Anterior cingulate cortex (tissue), 58 donors: ENCODE data around the gene KATNB1.
"Not testable (repeated sequence)": the region's sequence is repeated elsewhere in the genome, so short reads cannot be mapped to it uniquely, and the experiment has no call there.

Experiments used
- DNase-seq, 58 donors: peaks; one replicate each; lab custom pipeline; 2025; lab: John Stamatoyannopoulos, UW

KATNB1 gene

DNA sequence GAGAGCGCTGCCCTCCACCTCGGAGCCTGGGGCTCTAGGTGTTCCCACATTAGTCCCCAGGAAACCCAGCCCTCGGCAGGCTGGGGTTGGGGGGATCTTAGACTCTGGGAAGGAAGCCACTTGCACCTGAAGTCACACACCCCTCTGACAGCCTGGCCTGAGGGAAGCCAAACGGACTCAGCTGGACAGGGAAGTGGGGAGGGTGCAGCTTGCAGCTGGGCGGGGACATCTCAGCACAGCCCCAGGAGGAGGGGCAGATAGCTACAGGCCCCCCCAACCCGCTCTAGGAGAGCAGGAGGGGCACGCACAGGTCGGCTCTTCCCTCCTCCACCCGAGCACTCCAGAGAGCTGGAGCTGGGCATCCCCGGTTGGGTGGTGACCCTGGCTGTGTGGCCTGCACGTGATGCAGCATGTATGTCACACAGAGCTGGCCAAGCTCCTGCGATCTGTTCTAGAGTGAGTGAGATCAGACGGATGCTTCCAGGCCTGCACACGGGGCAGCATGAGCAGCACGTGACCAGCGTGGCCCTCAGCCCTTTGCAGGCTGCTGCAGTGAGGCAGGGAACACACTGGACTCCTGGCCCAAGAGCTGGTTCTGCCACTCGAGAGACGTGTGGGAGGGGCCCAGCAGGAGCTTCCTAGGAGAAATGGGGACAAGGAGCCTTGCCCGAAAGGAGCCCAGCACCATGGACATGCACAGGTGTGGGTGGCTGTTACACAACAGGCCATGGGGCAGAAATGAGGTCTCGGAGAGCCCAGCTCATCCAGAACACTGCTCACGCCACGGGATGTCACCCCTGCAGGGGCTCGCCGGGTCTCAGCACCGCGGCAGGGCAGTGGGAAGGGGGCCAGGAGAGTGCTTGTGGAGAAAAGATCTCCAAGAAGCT lies 51.3 kb downstream of the KATNB1 start:
- DNase-seq, result peak in 32 of 58 donors; percentile 17 to 92 (median 51)

GRCh38 chr16:57787519-57787905 lies 51.9 kb downstream of the KATNB1 start:
- DNase-seq, result no peak

- DNase-seq, result peak in 1 of 58 donors; percentile 41
These were observed 52.8 kb downstream of the KATNB1 start for GRCh38 chr16:57788252-57788841.

- DNase-seq, result no peak
These were observed 53.4 kb downstream of the KATNB1 start for GRCh38 chr16:57788951-57789350.

GRCh38 chr16:57791195-57791892 lies 55.8 kb downstream of the KATNB1 start:
- DNase-seq, result no peak

DNA sequence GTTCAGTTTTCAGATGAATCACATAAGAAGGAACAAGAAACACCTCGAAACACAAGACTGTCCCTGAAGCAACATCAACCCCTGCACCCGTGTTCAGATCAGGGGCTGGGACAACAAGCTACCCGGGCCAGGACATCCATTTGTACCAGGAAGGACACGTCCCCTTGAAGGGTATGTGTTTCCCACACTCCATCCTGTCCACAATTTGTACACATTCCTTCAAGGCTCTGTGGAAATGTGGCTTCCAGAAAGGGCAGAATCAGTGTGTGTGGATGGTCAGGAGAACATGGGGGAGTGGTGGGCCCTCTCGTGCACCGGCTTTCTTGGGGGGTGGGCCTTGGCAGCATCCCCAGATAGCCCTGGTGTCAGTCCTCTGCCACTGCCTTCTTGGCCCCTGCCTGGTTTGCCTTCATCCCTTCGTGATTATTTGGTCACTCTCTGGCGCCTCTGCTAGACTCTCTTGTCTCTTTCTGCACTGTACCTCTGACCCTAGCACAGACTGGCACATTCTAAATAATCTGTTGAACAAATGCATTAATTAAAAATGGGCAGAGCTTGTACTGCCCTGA lies 56.4 kb downstream of the KATNB1 start:
- DNase-seq, result no peak

DNA sequence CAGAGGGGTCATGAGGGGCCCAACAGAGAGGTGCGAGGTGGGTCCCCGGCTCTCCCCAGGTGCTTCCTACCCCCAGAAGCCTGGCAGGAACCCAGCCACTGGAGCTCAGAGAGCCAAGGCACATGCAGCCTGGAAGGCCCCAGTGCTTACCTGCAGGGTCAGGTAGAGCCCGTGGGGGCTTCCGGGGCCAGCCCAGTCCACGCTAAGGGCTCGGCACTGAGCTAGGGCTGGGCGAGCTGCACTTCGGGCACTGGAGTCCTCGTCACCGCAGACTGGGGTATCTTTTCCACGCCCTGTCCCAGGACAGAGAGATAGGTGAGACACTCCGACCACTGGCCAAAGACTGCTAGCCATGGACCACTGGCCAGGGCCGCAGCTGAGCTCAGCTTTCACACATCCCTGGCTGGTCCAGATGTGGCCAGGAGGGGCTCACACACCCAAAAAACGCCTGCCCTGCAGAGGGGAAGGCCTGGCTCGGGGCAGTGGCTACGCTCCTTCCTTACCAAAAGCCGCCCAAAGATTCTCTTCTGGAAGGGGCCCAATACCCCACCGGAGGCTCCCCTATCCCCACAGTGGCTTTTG lies 59.4 kb downstream of the KATNB1 start:
- no peak for DNase-seq

- DNase-seq, result peak in 8 of 58 donors; percentile 22 to 56 (median 36)
These were observed 59.9 kb downstream of the KATNB1 start for GRCh38 chr16:57795431-57795878.

GRCh38 chr16:57796014-57796413 lies 60.4 kb downstream of the KATNB1 start:
- DNase-seq, result not testable (repeated sequence)

DNA sequence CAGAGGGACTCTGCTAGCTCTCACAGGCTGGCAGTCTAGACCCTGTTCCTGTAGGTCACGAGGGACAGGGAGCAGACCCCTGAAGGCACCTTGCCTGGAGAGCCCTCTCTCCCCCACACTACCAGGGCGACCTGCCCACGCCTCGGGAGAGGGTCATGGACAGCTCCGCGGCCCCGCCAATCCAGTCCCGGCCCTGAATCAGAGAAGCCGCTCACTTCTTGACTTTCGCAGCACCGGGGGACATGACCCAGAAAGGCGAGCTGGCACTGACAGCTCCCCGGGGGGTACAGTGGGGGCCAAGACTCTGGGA lies 61.6 kb downstream of the KATNB1 start:
- DNase-seq, result no peak

GRCh38 chr16:57797526-57798266 lies 62.1 kb downstream of the KATNB1 start:
- no peak for DNase-seq

- DNase-seq, result no peak
These were observed 62.8 kb downstream of the KATNB1 start for GRCh38 chr16:57798267-57798810.

GRCh38 chr16:57798953-57799599 lies 63.5 kb downstream of the KATNB1 start:
- DNase-seq, result no peak

DNA sequence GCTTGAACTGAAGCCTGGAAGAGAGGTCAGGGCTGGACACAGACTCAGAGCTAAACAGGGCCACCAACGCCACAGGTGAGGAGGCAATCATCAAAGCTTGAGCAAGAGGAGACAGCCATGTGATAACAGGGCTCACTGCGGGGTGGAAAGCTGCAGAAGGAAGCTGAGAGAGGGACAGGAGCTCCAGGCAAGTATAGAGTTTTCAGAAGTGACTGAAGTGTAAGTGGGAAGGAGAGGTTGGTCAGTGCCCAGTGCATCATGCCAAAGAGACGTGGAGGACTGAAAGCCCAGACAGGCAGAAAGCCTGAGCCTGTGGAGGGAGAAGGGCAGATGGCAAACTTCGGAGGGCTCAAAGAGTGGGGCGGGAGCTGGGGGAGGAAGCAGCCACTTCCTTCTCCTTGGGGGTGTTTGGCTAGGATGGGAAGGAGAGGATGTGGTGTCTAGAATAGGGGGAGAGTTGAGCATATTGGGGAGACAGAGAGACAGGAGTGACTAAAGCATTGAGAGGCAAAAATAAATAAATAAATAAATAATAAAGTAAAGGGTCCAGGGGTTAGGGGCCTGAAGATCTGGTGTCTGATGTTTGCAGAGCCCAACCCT lies 64.1 kb downstream of the KATNB1 start:
- peak in 2 of 58 donors; percentile 31 to 39 for DNase-seq

- peak in 1 of 58 donors; percentile 11 for DNase-seq
These were observed 64.9 kb downstream of the KATNB1 start for GRCh38 chr16:57800200-57801097.

DNA sequence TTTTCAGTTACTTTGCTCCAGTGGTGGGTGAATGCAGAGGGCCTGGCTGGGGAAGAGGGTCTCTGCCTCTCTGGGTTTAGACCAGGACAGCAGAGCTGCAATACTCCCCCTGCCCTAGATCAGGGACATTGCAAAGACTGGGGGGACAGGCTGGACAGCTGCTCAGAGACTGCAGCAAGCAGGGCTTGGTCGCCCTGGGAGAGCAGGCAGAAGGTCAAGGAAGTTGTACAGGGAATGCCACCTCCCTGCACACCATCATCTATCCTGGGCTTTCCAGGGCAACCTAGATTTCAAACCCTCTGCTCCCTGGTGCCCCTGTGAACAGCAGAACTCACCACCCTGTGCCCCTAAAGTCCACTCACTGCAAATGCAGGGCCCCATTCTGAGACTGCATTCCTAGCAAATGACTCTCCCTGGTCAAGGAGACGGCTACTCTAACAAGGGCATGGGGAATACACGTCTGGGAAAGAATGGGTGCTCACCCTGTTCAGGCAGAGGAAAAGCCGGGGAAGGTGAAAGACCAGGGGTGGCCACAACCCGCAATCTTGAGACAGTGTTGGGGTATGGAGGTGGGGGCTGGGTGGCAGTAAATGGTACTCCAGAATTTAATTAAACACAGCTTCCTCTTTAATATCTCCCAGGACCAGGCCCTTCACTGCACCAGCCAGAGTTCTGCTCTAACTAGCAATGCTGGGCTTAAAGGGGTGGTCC lies 65.7 kb downstream of the KATNB1 start:
- no peak for DNase-seq

DNA sequence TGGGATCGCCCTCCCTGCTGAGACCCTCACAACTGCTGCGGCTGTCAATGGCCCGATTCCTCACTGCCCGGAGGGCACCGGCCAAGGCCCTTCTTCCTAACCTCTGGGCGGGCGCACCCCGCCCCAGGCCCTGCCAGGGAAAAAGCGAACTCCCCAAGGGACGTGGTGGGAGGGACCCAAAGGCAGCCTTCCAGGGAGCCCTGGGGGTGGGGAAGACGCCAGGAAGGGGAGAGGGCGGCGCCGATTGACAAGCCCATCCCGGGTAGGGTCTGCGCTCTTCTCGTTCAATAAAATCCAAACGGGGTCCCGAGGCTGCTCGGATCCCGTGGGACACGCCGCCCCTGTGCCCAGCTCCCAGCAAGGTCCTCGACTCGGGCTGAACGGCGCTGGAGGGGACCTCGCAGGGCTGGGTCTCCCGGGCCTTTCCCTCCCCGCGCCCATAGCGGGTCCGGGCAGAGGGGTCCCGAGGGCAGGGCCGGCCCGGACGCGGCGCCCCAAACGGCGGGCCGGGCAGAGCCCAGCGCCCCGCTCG lies 66.3 kb downstream of the KATNB1 start:
- DNase-seq, result peak in 11 of 58 donors; percentile 14 to 64 (median 50)
